Activated CD4-positive, alpha-beta T cell treated with anti-CD3 and anti-CD28 coated beads, Interleukin-2, Interleukin-4, amounts not matched to agents 100 ng/mL and 50 ng/mL, durations not matched to agents 16 hours and 8 hours (primary cell): ENCODE measurements around the gene LRRC10B.
A peak's percentile ranks its signal among the peaks of the same experiment; 100 is the strongest.

Source experiments
- DNase-seq: peaks from one replicate; pipeline ENCODE4 v3.0.0-alpha.2; 2020; ENCODE audit warnings: low spot score

The LRRC10B gene

DNA sequence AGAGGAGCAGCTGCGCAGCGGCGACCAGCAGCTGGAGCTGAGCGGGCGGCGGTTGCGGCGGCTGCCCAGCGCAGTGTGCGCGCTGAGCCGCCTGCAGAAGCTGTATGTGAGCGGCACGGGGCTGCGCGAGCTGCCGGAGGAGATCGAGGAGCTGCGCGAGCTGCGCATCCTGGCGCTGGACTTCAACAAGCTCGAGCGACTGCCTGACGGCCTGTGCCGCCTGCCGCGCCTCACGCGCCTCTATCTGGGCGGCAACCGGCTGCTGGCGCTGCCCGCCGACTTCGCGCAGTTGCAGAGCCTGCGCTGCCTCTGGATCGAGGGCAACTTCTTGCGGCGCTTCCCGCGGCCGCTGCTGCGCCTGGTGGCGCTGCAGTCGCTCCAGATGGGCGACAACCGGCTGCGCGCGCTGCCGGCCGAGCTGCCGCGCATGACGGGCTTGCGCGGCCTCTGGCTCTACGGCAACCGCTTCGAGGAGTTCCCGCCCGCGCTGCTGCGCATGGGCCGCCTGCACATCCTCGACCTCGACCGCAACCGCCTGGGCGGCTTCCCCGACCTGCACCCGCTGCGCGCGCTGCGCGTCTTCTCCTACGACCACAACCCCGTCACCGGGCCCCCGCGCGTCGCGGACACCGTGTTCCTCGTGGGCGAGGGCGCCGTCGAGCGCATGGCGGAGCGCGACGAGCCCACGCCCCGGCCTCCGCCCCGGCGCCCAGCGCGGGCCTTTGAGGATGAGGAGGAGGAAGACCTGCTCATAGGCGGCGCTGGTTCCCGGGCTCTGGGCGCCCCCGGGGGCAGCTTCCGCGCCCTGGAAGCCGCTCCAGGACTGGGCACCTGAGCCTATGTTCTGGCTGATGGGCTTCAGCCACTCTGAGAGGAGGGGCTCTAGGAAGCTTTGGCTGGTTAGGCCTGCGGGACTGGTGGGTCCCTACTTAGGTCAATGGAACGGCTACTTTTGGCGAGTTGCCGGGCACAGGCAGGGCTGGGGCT lies 787 bp downstream of the LRRC10B start:
- peak; percentile 80 for DNase-seq

- DNase-seq: no peak
These were observed 1.8 kb downstream of the LRRC10B start for GRCh38 chr11:61510166-61510919.

DNA sequence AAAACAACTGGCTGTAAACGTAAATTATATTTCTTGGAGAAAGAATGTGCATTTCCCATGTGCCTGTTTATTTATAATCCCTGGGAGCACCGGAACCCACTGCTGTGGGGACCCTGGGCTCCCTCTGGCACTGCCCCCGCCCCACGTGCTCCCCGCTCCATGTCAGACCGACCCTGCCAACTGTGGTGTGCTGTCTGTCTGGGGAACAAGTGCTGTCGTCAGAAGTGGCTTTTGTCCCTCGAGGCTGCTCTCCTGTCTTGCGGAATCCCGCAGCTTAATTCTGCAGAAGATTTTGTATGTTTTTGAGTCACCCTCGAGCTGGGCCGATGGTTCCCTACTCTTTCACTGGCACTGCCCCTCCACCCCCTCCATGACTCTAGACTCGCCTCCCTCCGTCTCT lies 2.4 kb downstream of the LRRC10B start:
- DNase-seq: no peak

DNA sequence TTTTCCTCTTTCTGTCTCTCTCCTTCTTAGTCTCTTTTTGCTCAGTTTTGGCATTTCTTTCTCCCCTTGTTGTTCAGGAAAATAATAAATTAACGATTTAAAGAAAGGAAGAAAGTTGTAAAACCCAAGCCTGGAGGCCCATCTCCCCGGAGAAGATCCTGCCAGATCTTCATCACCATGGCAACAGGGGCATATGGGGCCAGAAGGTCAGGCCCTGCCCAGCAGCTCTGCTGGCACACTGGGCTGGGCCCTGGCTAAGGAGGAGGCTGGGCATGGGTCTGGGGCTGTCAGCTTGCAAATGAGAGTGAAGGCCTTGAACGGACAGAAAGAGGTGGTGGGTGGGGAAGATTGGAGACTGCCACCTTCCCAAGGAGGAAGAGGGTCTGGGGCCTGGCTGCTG lies 2.8 kb downstream of the LRRC10B start:
- DNase-seq: no peak

GRCh38 chr11:61512435-61512834 lies 3.9 kb downstream of the LRRC10B start:
- DNase-seq: no peak

GRCh38 chr11:61513143-61513765 lies 4.7 kb downstream of the LRRC10B start:
- DNase-seq: no peak

- DNase-seq: no peak
These were observed 5.7 kb downstream of the LRRC10B start for GRCh38 chr11:61514050-61514917.

- no peak for DNase-seq
These were observed 7.1 kb downstream of the LRRC10B start for GRCh38 chr11:61515686-61516085.

- DNase-seq: no peak
These were observed 7.6 kb downstream of the LRRC10B start for GRCh38 chr11:61516191-61516590.

- DNase-seq: peak; percentile 27
These were observed 8.4 kb downstream of the LRRC10B start for GRCh38 chr11:61516675-61517572.

DNA sequence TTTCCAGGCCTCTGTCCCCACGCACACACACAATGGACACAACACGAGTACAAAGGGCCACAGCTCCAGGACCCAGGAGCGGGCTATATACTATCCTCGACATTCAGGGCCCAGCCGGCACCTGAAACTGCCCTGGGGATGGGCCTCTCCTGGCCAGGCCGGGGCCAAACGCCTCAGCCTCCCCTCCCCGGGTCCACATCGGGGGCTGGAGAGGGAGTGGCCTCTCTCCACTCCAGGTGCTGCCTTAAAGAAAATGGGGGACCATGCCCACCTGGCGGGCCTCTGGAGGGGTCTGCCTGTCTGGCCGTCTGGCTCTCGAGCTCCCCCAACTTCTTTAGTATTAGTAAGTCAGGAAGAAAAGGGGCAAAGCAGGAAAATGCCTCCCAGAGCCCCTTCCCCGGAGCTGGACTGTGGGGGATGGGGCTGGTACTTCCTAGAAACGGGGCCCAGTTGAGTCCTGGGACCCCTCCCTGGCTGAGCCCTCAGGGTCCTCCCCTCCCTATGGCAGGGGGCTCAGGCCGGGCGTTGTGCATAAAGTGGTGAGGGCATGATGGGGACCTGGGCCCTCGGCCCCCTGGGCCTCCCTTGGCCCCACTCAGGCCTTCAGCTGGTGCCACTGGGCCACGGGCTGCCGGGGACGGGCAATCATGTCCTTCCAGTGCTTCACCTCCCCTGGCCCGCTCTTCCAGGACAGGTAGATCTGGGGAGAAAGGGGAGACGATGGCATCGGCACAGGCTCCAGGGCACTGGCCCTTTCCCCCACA lies 9.7 kb downstream of the LRRC10B start:
- DNase-seq: no peak

DNA sequence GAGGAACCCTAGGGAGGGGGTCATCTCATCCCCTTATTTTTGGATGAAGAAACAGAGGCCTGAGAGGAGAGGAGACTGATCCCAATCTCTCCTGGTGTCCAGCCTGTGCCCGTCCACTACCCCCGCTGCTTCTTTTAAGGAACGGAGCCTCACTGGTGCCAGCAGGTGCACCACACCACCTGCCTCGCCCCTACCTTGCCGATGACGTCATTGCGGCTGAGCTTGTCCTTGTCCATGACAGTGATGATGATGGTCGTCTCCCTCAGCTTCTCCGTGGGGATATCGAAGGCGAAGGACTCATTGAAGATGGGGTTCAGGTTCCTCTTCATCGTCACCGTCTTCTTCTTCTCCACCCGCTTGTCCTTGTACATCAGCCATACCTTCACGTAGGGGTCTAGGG lies 14.3 kb downstream of the LRRC10B start:
- DNase-seq: no peak

DNA sequence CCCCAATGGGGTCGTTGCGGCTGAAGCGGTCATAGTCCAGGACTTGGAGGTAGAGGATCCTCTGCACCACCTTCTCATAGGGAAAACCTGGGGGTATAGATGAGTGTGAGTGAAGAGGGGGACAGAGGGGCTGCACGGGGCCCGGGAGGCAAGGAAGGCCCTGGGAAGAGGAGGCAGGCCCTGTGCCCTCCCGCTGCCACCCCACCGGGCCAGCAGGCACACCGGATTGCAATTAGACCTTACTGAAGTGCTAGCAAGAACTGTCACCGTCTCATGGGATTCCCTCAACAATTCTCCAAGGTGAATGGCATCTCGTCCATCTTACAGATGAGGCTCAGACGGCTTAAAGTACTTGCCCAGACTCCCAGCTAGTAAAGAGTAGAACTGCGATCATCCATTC lies 15.9 kb downstream of the LRRC10B start:
- DNase-seq: no peak

- no peak for DNase-seq
These were observed 16.5 kb downstream of the LRRC10B start for GRCh38 chr11:61524963-61525587.

DNA sequence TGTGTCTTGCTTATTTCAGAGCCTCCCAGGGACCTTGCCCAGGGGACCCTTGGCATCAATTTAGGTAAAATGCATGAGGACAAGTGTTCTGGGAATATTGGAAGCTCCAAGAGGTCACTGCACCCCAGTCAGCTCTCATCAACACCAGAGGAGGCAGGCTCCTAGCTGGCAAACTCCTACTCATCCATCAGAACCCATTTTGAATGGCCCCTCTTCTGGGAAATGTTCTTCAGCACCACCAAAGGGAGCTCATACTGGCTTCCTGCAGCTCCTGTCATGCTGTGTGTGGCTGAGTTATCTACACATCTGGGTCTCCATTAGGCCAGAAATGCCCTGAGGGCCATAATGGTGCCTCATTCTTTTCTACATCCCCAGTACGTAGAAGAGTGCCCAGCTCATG lies 17.7 kb downstream of the LRRC10B start:
- DNase-seq: no peak

- no peak for DNase-seq
These were observed 18.6 kb downstream of the LRRC10B start for GRCh38 chr11:61526956-61527731.

GRCh38 chr11:61528114-61528513 lies 19.6 kb downstream of the LRRC10B start:
- no peak for DNase-seq

DNA sequence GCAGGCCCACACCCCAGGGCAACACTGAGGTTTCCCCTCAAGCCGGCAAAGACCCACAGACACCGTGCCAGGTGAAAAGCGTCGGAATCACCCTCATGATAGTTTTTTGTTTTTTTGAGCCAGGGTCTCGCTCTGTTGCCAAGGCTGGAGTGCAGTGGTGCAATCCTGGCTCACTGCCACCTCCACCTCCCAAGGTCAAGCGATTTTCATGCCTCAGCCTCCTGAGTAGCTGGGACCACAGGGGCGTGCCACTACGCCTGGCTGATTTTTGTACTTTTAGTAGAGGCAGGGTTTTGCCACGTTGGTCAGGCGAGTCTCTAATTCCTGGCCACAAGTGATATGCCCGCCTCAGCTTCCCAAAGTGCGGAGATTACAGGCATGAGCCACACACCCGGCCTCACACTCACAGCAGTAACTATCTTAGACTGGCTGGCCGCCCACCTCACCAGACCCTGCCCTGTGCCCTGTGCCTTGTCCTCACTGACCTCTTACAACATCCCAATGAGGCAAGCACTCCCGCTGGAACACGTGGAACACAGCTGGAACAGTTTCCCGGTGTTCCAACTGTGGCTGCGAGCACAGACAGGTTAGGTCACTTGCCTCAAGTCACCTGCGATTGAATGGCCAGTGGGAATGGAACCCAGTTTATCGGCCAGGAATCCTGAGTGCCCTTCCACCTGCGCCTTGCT lies 21.1 kb downstream of the LRRC10B start:
- DNase-seq: no peak
